ENCODE measurements around the gene RAX2. TPM values are rescaled to one million over a fixed set of nuclear protein-coding genes. Genes with fewer than 3 reads are reported as not detected.

RAX2 gene
- total and polyA plus RNA-seq, 2 donors (not counting 3 experiments of a cell fraction or from before 2014, with no cell fraction given), result not detected

- no peak overlapping the region for H3K4me2 ChIP-seq (ENCODE audit: insufficient read depth, low read length)
- H3K9ac ChIP-seq (replicated peaks; ENCODE audit: extremely low read depth, insufficient read depth, low read length), result no peak overlapping the region
- H3K4me1 ChIP-seq (ENCODE audit: control insufficient read depth, extremely low read depth, insufficient read depth, low read length), result no peaks in the 10 kb centered on the region
- TF ChIP-seq, protein P1, sequence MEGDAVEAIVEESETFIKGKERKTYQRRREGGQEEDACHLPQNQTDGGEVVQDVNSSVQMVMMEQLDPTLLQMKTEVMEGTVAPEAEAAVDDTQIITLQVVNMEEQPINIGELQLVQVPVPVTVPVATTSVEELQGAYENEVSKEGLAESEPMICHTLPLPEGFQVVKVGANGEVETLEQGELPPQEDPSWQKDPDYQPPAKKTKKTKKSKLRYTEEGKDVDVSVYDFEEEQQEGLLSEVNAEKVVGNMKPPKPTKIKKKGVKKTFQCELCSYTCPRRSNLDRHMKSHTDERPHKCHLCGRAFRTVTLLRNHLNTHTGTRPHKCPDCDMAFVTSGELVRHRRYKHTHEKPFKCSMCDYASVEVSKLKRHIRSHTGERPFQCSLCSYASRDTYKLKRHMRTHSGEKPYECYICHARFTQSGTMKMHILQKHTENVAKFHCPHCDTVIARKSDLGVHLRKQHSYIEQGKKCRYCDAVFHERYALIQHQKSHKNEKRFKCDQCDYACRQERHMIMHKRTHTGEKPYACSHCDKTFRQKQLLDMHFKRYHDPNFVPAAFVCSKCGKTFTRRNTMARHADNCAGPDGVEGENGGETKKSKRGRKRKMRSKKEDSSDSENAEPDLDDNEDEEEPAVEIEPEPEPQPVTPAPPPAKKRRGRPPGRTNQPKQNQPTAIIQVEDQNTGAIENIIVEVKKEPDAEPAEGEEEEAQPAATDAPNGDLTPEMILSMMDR (IDR thresholded peaks at IDR 0.05; ENCODE audit: extremely low read depth in 1 of 2, insufficient read depth in 1 of 2, low read depth in 1 of 2, low read length in 2 of 2), result no peak
- TF ChIP-seq EZH2 (IDR thresholded peaks at IDR 0.05; ENCODE audit: borderline replicate concordance, low read depth, low read length, severe bottlenecking) (no peak), POLR2AphosphoS5 (IDR thresholded peaks at IDR 0.05; ENCODE audit: insufficient read depth, low read depth, low read length) (no peak), JUN (IDR thresholded peaks at IDR 0.05; ENCODE audit: borderline replicate concordance, insufficient read depth, insufficient read length, low read depth) (no peak), POLR2A (IDR thresholded peaks at IDR 0.05; ENCODE audit: low read depth, low read length) (no peak), FOS (IDR thresholded peaks at IDR 0.05; ENCODE audit: borderline replicate concordance, insufficient read depth, low read length) (no peak), MYC (IDR thresholded peaks at IDR 0.05; ENCODE audit: low read depth, low read length) (no peak), GATA2 (IDR thresholded peaks at IDR 0.05; ENCODE audit: insufficient read depth, insufficient read length, low read depth, low read length) (no peak), MAX (IDR thresholded peaks at IDR 0.05; ENCODE audit: insufficient read depth, insufficient read length) (no peak)
- no peaks in the 10 kb centered on the region for H3K9me1 ChIP-seq (replicated peaks; ENCODE audit: control insufficient read depth, extremely low read depth, insufficient read depth, low read length)
- H3K27ac ChIP-seq (ENCODE audit: insufficient read depth, low read depth, low read length), result no peak overlapping the region
- POLR2A ChIA-PET, result no interaction called here
- H3K27me3 ChIP-seq (ENCODE audit: control insufficient read depth in 2 of 2, insufficient read depth in 2 of 2, low read length in 2 of 2), result no peaks in the 10 kb centered on the region
- FAIRE-seq (no peak), DNase-seq (ENCODE audit: low read depth, low spot score) (no peak)
- no peaks in the 10 kb centered on the region for H3K79me2 ChIP-seq (ENCODE audit: control insufficient read depth, insufficient read depth, low read length)
- H2AFZ ChIP-seq (ENCODE audit: low read depth, low read length), result no peak overlapping the region
- no TSS peak for BruUV-seq (replicated peaks)
- intact Hi-C loops (cut with micrococcal nuclease), result no loop called here
- CTCF ChIA-PET, result no interaction called here
- H3K4me3 ChIP-seq (replicated peaks in 1 of 3; ENCODE audit: insufficient read depth in 1 of 3, low read depth in 1 of 3, low read length in 3 of 3), result no peak overlapping the region
- H4K20me1 ChIP-seq (replicated peaks; ENCODE audit: control insufficient read depth, extremely low read depth, insufficient read depth, low read length), result no peaks in the 10 kb centered on the region
- no peaks in the 10 kb centered on the region for H3K36me3 ChIP-seq (ENCODE audit: control insufficient read depth in 2 of 2, extremely low read depth in 1 of 2, insufficient read depth in 2 of 2, low read length in 2 of 2)
- no peaks in the 10 kb centered on the region for H3K9me3 ChIP-seq (replicated peaks; ENCODE audit: control insufficient read depth, insufficient read depth, low read length)
- dilution Hi-C loops (cut with MboI; ENCODE audit: extremely low pct_ligation_motif_present, low sequenced_read_pairs), result no loop called here
These were observed 37.8 kb downstream of the RAX2 start for GRCh38 chr19:3734310-3734600.
